Measurements from ENCODE around the gene ELMO2. TPM values are rescaled to one million over a fixed set of nuclear protein-coding genes. Genes with fewer than 3 reads are reported as not detected.

Gene ELMO2
- total and polyA plus RNA-seq, 2 of the 4 experiments (the other 2 are of a cell fraction), result 29.2 to 52.7 TPM

DNA sequence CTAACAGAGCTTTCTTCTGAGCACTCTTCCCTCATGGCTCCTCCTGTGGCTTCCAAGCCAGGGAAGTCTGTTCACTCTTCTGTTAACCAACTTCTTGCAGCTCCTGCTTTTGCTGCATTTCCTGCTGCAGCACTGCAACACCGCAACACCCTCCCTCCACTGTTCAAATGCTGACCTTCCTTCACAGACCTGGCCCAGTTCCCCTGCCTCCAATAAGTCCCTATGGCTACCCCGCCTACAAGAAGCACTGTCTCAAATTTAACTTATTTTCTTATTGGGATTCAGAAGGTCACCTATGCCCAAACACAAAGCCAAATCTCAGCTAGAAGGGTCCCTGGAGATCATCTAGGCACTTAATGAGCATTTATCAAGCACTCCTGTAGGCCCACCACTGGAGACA is 44.6 kb downstream of the ELMO2 start:
- Histone ChIP-seq H4K5ac (ENCODE audit: low read depth, low read length) (no peak overlapping the region), H4K20me1 (ENCODE audit: insufficient read depth, low read length) (peaks cover 40% of the 10 kb centered on the region; the same call in 1 of the 2 replicates), H3K4me1 (ENCODE audit: control insufficient read depth, insufficient read depth, low read length) (peaks cover 2% of the 10 kb centered on the region; the same call in 1 of the 2 replicates), H3K9me1 (ENCODE audit: insufficient read depth, low read length) (peaks cover 23% of the 10 kb centered on the region), H2BK20ac (ENCODE audit: low read depth, low read length) (no peak overlapping the region), H3K9ac (ENCODE audit: low read depth, low read length) (no peak overlapping the region), H3K14ac (replicated peaks; ENCODE audit: low read depth, low read length) (no peak overlapping the region), H2AK9ac (replicated peaks; ENCODE audit: low read depth, low read length, poor library complexity) (no peak overlapping the region), H2BK120ac (ENCODE audit: low read depth, low read length) (no peak overlapping the region), H4K8ac (ENCODE audit: low read depth in 2 of 2, low read length in 2 of 2) (no peak overlapping the region), H3K18ac (ENCODE audit: low read depth, low read length) (no peak overlapping the region), H2AK5ac (ENCODE audit: low read depth, low read length) (no peak overlapping the region), H2AFZ (replicated peaks; ENCODE audit: low read length, poor library complexity) (no peak overlapping the region), H3K56ac (ENCODE audit: extremely low read depth, insufficient read depth, low read length) (no peak overlapping the region), H4K91ac (ENCODE audit: insufficient read depth, low read depth, low read length) (no peak overlapping the region), H2BK5ac (ENCODE audit: low read depth, low read length, poor library complexity, severe bottlenecking) (no peak overlapping the region), H3K23ac (ENCODE audit: low read depth, low read length) (no peak overlapping the region), H3K9me3 (ENCODE audit: control insufficient read depth, insufficient read depth, low read length) (no peaks in the 10 kb centered on the region), H3K27ac (ENCODE audit: insufficient read depth, low read length) (no peak overlapping the region), H3K27me3 (ENCODE audit: control insufficient read depth, insufficient read depth, low read length) (no peaks in the 10 kb centered on the region), H3K4me2 (ENCODE audit: low read depth, low read length) (no peak overlapping the region), H3K4ac (ENCODE audit: low read depth, low read length) (no peak overlapping the region), H3K4me3 (ENCODE audit: insufficient read depth, low read depth, low read length) (no peak overlapping the region), H3K79me1 (ENCODE audit: low read depth in 1 of 2, low read length in 2 of 2) (peaks cover 26 to 67% of the 10 kb centered on the region in 2 experiments), H2BK15ac (ENCODE audit: low read depth, low read length) (no peak overlapping the region), H3K36me3 (ENCODE audit: control insufficient read depth, insufficient read depth, low read length) (peaks cover 33% of the 10 kb centered on the region)
- ChIA-PET CTCF (no interaction called here), POLR2A (ENCODE audit: unreplicated experiment) (no interaction called here)
- in situ Hi-C loops (cut with MboI; ENCODE audit: low sequenced_read_pairs), result no loop called here
- dilution Hi-C loops (cut with HindIII; ENCODE audit: low sequenced_read_pairs, unreplicated experiment), result no loop called here
- WGBS, 2 experiments (ENCODE audit: extremely low coverage in 2 of 2, insufficient read length in 1 of 2), result 100% methylated on average over 1 of the region's 2 CpGs; no CpG with 5 or more reads in 1 of the 2 experiments
- ATAC-seq (ENCODE audit: low read depth), result no peak
- TF ChIP-seq, protein P1, sequence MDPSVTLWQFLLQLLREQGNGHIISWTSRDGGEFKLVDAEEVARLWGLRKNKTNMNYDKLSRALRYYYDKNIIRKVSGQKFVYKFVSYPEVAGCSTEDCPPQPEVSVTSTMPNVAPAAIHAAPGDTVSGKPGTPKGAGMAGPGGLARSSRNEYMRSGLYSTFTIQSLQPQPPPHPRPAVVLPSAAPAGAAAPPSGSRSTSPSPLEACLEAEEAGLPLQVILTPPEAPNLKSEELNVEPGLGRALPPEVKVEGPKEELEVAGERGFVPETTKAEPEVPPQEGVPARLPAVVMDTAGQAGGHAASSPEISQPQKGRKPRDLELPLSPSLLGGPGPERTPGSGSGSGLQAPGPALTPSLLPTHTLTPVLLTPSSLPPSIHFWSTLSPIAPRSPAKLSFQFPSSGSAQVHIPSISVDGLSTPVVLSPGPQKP (IDR thresholded peaks at IDR 0.05; ENCODE audit: borderline replicate concordance, low read depth, low read length), result no peak
- TF ChIP-seq FOS (IDR thresholded peaks at IDR 0.05; ENCODE audit: low read depth, low read length) (no peak), RCOR1 (IDR thresholded peaks at IDR 0.05; ENCODE audit: insufficient replicate concordance, low read length) (no peak), BHLHE40 (IDR thresholded peaks at IDR 0.05; ENCODE audit: low read depth, low read length) (no peak), CHD1 (IDR thresholded peaks at IDR 0.05; ENCODE audit: low read depth, low read length) (no peak), MAFK (IDR thresholded peaks at IDR 0.05; ENCODE audit: low read depth, low read length) (no peak), RAD21 (IDR thresholded peaks at IDR 0.05; ENCODE audit: low read length) (no peak)
- TF ChIP-seq, protein P2, sequence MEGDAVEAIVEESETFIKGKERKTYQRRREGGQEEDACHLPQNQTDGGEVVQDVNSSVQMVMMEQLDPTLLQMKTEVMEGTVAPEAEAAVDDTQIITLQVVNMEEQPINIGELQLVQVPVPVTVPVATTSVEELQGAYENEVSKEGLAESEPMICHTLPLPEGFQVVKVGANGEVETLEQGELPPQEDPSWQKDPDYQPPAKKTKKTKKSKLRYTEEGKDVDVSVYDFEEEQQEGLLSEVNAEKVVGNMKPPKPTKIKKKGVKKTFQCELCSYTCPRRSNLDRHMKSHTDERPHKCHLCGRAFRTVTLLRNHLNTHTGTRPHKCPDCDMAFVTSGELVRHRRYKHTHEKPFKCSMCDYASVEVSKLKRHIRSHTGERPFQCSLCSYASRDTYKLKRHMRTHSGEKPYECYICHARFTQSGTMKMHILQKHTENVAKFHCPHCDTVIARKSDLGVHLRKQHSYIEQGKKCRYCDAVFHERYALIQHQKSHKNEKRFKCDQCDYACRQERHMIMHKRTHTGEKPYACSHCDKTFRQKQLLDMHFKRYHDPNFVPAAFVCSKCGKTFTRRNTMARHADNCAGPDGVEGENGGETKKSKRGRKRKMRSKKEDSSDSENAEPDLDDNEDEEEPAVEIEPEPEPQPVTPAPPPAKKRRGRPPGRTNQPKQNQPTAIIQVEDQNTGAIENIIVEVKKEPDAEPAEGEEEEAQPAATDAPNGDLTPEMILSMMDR (conservative IDR thresholded peaks at IDR 0.05; ENCODE audit: low read depth, low read length), result no peak
- no TSS peak for BruUV-seq (replicated peaks)
- DNase-seq, result no peak
- intact Hi-C loops (cut with micrococcal nuclease), result no loop called here
